ENCODE data around the gene LETMD1.

DNA sequence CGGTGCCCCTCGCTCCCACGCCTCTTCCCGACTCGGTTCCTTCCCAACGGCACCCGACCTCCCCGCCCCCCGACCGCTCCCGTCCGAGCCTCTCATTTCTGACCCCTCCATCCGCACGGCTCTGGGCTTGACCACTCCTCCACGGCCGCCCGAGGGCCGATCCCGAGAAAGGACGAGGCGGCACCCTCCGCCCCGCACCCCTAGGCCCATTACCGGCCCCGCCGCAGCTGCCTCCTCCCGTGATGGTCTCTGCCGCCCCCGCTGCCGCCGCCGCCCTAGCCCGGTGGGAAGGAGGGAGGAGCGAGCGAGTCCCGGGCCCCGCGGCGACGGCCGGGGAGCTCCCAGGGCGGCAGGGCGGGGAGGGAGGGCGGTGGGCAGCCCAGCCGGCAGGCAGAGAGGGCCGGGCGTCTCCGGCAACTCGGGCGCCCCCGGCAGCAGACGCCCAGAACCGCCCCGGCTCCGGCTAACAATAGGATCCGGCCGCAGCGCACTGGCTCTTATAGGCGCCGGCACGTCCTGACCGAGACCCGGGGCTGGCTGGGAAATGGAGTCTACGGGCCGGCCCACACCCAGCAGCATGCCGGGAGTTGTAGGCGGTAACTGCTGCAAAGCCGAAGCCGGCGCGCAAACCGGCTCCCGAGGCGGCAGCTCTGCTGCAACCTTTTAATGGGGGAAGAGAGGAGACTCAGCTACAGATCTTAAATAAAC is 35.2 kb downstream of the LETMD1 start, which contains the start of gene CSRNP2:
- TF ChIP-seq EZH2phosphoT487 (IDR thresholded peaks at IDR 0.05; ENCODE audit: borderline replicate concordance, low read depth) (no peak), NFIC (IDR thresholded peaks at IDR 0.05; ENCODE audit: borderline replicate concordance) (no peak), GABPA (IDR thresholded peaks at IDR 0.05; ENCODE audit: low read depth) (peak; percentile 61; the same call in 1 of the 2 replicates), YY1 (IDR thresholded peaks at IDR 0.05; ENCODE audit: low read depth) (no peak), POLR2AphosphoS5 (IDR thresholded peaks at IDR 0.05; ENCODE audit: low read depth, low read length) (peak; percentile 99), TCF12 (IDR thresholded peaks at IDR 0.05) (no peak), RAD21 (IDR thresholded peaks at IDR 0.05; ENCODE audit: low read length) (no peak), TAF1 (IDR thresholded peaks at IDR 0.05; ENCODE audit: borderline replicate concordance, low read depth, low read length) (peak; percentile 98), RCOR1 (IDR thresholded peaks at IDR 0.05; ENCODE audit: low read length) (no peak), JUND (IDR thresholded peaks at IDR 0.05) (no peak), EP300 (IDR thresholded peaks at IDR 0.05; ENCODE audit: borderline replicate concordance in 1 of 2, low read depth in 1 of 2, low read length in 1 of 2) (peak in 1 of 2 experiments; percentile 10; a peak in 1 of 4 replicates)
- TF ChIP-seq, protein P1, sequence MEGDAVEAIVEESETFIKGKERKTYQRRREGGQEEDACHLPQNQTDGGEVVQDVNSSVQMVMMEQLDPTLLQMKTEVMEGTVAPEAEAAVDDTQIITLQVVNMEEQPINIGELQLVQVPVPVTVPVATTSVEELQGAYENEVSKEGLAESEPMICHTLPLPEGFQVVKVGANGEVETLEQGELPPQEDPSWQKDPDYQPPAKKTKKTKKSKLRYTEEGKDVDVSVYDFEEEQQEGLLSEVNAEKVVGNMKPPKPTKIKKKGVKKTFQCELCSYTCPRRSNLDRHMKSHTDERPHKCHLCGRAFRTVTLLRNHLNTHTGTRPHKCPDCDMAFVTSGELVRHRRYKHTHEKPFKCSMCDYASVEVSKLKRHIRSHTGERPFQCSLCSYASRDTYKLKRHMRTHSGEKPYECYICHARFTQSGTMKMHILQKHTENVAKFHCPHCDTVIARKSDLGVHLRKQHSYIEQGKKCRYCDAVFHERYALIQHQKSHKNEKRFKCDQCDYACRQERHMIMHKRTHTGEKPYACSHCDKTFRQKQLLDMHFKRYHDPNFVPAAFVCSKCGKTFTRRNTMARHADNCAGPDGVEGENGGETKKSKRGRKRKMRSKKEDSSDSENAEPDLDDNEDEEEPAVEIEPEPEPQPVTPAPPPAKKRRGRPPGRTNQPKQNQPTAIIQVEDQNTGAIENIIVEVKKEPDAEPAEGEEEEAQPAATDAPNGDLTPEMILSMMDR (IDR thresholded peaks at IDR 0.05) = no peak
- TF ChIP-seq, protein P2, sequence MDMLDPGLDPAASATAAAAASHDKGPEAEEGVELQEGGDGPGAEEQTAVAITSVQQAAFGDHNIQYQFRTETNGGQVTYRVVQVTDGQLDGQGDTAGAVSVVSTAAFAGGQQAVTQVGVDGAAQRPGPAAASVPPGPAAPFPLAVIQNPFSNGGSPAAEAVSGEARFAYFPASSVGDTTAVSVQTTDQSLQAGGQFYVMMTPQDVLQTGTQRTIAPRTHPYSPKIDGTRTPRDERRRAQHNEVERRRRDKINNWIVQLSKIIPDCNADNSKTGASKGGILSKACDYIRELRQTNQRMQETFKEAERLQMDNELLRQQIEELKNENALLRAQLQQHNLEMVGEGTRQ (IDR thresholded peaks at IDR 0.05; ENCODE audit: borderline replicate concordance, low read depth, low read length) = no peak
